HK-2 (cell line): Measurements from ENCODE around the gene SS18.
A peak's percentile ranks its signal among the peaks of the same experiment; 100 is the strongest.
"Not testable (repeated sequence)": the region's sequence is repeated elsewhere in the genome, so short reads cannot be mapped to it uniquely, and the experiment has no call there.

Experiments
- DNase-seq: peaks from one replicate; pipeline ENCODE4 v3.0.0-alpha.2; 2018; ENCODE audit not compliant: unreplicated experiment

SS18 gene

GRCh38 chr18:26090130-26091046 lies at the start of gene SS18:
TSS of gene SS18 (minus strand) at chr18:26090613. CDS start at chr18:26090569, 44 bp downstream.
- DNase-seq, result peak; percentile 84

- DNase-seq, result no peak
Measured at GRCh38 chr18:26135548-26135947, 45.1 kb upstream of the SS18 start.

- DNase-seq, result no peak
Measured at GRCh38 chr18:26134107-26134506, 43.7 kb upstream of the SS18 start.

- DNase-seq, result no peak
Measured at GRCh38 chr18:26133652-26134051, 43.2 kb upstream of the SS18 start, which contains the start of gene PSMA8. TSS of gene PSMA8 (plus strand) at chr18:26133869. CDS start at chr18:26133966, 97 bp downstream.

- DNase-seq, result not testable (repeated sequence)
Measured at GRCh38 chr18:26128192-26128591, 37.8 kb upstream of the SS18 start.

- no peak for DNase-seq
Measured at GRCh38 chr18:26127786-26128185, 37.4 kb upstream of the SS18 start.

GRCh38 chr18:26121994-26122393 lies 31.6 kb upstream of the SS18 start:
- DNase-seq, result not testable (repeated sequence)

GRCh38 chr18:26121476-26121875 lies 31.1 kb upstream of the SS18 start:
- no peak for DNase-seq

- DNase-seq, result no peak
Measured at GRCh38 chr18:26119246-26119645, 28.8 kb upstream of the SS18 start.

- no peak for DNase-seq
Measured at GRCh38 chr18:26104035-26104434, 13.6 kb upstream of the SS18 start.

- DNase-seq, result no peak
Measured at GRCh38 chr18:26103579-26103978, 13.2 kb upstream of the SS18 start.

GRCh38 chr18:26097563-26097962 lies 7.2 kb upstream of the SS18 start:
- DNase-seq, result no peak

GRCh38 chr18:26096852-26097251 lies 6.4 kb upstream of the SS18 start:
- no peak for DNase-seq

GRCh38 chr18:26091047-26091630 lies 726 bp upstream of the SS18 start:
- no peak for DNase-seq

GRCh38 chr18:26089293-26090129 lies 902 bp downstream of the SS18 start:
- DNase-seq, result peak; percentile 43

- DNase-seq, result no peak
Measured at GRCh38 chr18:26088487-26088886, 1.9 kb downstream of the SS18 start.

GRCh38 chr18:26086959-26087358 lies 3.5 kb downstream of the SS18 start:
- no peak for DNase-seq

- no peak for DNase-seq
Measured at GRCh38 chr18:26085056-26085455, 5.4 kb downstream of the SS18 start.

- DNase-seq, result no peak
Measured at GRCh38 chr18:26083099-26083498, 7.3 kb downstream of the SS18 start.

GRCh38 chr18:26082475-26082874 lies 7.9 kb downstream of the SS18 start:
- DNase-seq, result no peak

- no peak for DNase-seq
Measured at GRCh38 chr18:26074246-26074645, 16.2 kb downstream of the SS18 start.

GRCh38 chr18:26073758-26074157 lies 16.7 kb downstream of the SS18 start:
- no peak for DNase-seq
